Measurements from ENCODE around the gene ACAP1. TPM values are rescaled to one million over a fixed set of nuclear protein-coding genes. Genes with fewer than 3 reads are reported as not detected.
A peak's percentile ranks its signal among the peaks of the same experiment; 100 is the strongest.

Gene ACAP1
- total and polyA plus RNA-seq, 7 donors: 1.9 to 20.7 (median 12.2) TPM

- peaks cover 8 to 50% of the 10 kb centered on the region in 2 donors for H3K36me3 ChIP-seq (ENCODE audit: insufficient read depth in 1 of 2, low read depth in 1 of 2)
- no peaks in the 10 kb centered on the region for H3K27me3 ChIP-seq (ENCODE audit: insufficient read depth in 3 of 3, low read length in 2 of 3)
- intact Hi-C loops (cut with DNase I): loop anchor here in 1 of 2 donors (5.0 kb wide), 1 partner anchor 42 kb away; no protein-coding TSS in a partner anchor
- ATAC-seq: no peak
- peak overlapping the region; percentile 98 for H3K27ac ChIP-seq
- peak overlapping the region; percentile 94 for H3K4me3 ChIP-seq
- no peaks in the 10 kb centered on the region for H3K9me3 ChIP-seq
- H3K4me1 ChIP-seq: peaks cover 53% of the 10 kb centered on the region
- no peak for TF ChIP-seq CTCF (IDR thresholded peaks at IDR 0.05)
- WGBS, 3 donors: 64 to 80% (median 67%) methylated on average over 12 of the region's 12 CpGs
- DNase-seq: no peak
Observed at GRCh38 chr17:7309628-7310027, 26.7 kb upstream of the ACAP1 start.

DNA sequence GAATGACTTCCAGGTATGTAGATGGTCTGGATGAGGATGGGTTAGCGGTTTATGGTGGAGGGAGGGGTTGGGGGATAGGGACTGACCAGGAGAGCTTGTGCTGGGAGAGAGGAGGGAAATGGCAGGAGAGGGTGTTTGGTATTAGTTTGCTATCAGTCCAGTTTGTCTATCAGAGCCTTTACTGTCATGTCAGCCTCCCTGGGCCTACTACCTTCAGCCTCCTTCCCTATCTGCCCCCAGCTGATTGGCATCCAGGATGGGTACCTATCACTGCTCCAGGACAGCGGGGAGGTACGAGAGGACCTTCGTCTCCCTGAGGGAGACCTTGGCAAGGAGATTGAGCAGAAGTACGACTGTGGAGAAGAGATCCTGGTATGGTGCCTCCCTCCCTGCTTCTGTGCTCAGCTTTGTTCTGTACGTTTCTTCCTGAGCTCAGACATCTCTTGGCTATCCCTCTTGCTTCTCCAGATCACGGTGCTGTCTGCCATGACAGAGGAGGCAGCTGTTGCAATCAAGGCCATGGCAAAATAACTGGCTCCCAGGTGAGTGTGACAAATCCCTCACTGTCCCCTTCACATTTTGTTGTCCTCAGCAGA, 25.1 kb upstream of the ACAP1 start:
- peak overlapping the region; percentile 98 for H3K27ac ChIP-seq
- peaks cover 60% of the 10 kb centered on the region for H3K4me1 ChIP-seq
- no peak for TF ChIP-seq CTCF (IDR thresholded peaks at IDR 0.05)
- WGBS, 3 donors: 63 to 71% (median 65%) methylated on average over 7 of the region's 7 CpGs
- peaks cover 8 to 56% of the 10 kb centered on the region in 2 donors for H3K36me3 ChIP-seq (ENCODE audit: insufficient read depth in 1 of 2, low read depth in 1 of 2)
- H3K4me3 ChIP-seq: peak overlapping the region; percentile 94
- no peaks in the 10 kb centered on the region for H3K9me3 ChIP-seq
- H3K27me3 ChIP-seq (ENCODE audit: insufficient read depth in 3 of 3, low read length in 2 of 3): no peaks in the 10 kb centered on the region
- no peak for DNase-seq
- intact Hi-C loops (cut with DNase I): no loop called here
- ATAC-seq: no peak

DNA sequence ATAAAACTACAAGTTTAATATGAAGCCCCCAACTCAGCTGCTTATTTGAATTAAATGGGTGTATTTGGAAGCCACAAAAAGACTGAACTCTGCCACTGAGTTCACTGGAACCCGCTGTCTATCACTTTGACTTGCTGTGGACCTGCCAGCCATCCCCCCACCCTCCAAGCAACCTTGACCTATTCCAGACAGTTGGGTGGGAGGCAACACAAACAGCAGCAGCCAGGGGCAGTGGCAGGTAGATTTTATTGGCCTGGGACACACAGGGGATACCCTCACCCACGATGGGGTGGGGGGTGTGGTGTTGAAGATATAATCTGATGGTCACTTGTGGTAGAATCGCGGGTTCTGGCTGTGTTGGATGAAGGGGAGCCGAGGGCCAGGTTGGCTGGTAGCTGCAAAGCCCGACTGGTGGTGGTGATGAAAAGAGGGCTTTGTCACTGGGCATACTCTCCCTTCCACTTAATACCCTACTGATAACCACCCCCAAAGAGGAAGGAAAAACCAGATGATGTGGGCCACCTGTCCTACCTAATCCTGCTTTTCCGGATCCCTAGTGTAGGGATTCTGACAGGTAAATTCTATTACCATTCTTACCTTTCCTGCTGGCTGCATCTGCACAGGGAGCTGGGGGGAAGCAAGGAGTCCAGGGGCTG, 23.8 kb upstream of the ACAP1 start:
- peak overlapping the region; percentile 98 for H3K27ac ChIP-seq

DNA sequence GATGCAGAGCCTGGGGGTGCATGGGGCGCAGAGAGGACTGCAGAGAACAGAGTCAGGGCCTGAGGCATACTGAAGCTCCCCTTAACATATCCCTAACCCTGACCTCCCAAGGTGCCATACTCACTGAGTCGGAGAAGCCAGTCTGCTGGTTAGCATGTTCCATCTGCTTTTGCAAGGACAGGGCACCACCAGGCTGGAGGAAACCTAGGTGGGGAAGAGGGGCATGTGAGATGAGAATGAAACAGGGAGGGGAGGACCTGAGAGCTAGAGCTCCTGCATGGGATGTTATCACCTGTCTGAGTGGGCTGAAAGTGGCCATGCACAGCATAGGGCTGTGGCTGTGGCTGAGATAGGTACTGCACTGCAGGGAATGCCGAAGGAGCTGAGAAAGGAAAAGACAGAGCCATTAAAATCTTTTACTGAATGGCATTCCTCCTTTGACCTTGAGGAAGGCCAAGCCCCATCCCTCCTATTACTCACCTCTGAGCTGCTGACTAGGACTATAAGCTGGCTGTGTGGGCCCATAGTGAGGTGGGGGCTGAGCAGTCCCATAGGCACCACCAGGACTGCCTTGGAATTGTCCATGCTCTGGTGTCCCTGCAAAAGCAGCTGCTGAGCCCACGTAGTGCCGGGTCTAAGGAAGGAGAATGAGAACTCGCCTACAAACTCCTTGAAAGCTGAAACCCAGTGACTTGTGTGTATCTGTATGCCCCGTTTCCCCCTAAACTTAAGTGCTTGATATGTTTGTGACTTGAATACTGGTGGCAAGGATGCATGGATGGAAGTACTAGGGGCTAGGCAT, 23.0 kb upstream of the ACAP1 start:
- H3K4me1 ChIP-seq: peaks cover 60% of the 10 kb centered on the region
- no peaks in the 10 kb centered on the region for H3K27me3 ChIP-seq (ENCODE audit: insufficient read depth in 3 of 3, low read length in 2 of 3)
- TF ChIP-seq CTCF (IDR thresholded peaks at IDR 0.05): no peak
- DNase-seq (no peak), ATAC-seq (no peak)
- peak overlapping the region; percentile 92 for H3K27ac ChIP-seq
- H3K4me3 ChIP-seq: peak overlapping the region; percentile 98
- 80 to 85% (median 84%) methylated on average over 7 of the region's 7 CpGs for WGBS, 3 donors
- intact Hi-C loops (cut with DNase I): no loop called here
- H3K9me3 ChIP-seq: no peaks in the 10 kb centered on the region
- peaks cover 8 to 77% of the 10 kb centered on the region in 2 donors for H3K36me3 ChIP-seq (ENCODE audit: insufficient read depth in 1 of 2, low read depth in 1 of 2)

More for the DNA sequence above, 23.8 kb upstream of the ACAP1 start:
- H3K9me3 ChIP-seq: no peaks in the 10 kb centered on the region
- WGBS, 3 donors: 69 to 78% (median 75%) methylated on average over 7 of the region's 7 CpGs
- no peaks in the 10 kb centered on the region for H3K27me3 ChIP-seq (ENCODE audit: insufficient read depth in 3 of 3, low read length in 2 of 3)
- no peak for TF ChIP-seq CTCF (IDR thresholded peaks at IDR 0.05)
- peaks cover 8 to 69% of the 10 kb centered on the region in 2 donors for H3K36me3 ChIP-seq (ENCODE audit: insufficient read depth in 1 of 2, low read depth in 1 of 2)
- DNase-seq (no peak), ATAC-seq (no peak)
- peaks cover 60% of the 10 kb centered on the region for H3K4me1 ChIP-seq
- peak overlapping the region; percentile 98 for H3K4me3 ChIP-seq
- intact Hi-C loops (cut with DNase I): no loop called here
